SK-N-SH (cell line): Measurements from ENCODE around the gene FHOD3. TPM values are rescaled to one million over a fixed set of nuclear protein-coding genes. Genes with fewer than 3 reads are reported as not detected.

Experiments
- CTCF ChIA-PET: fragments of 300-600, 350-600 bp; formaldehyde crosslinking; extraction: SDS; loops from one replicate; lab custom pipeline; 2021; lab: Yijun Ruan, JAX
- POLR2A ChIA-PET: fragments of 350-600 bp; sonication (Branson Sonifier 250); formaldehyde crosslinking; extraction: SDS; loops from one replicate; lab custom pipeline; 2020; ENCODE audit warnings: antibody characterized with exemption, inconsistent platforms; lab: Yijun Ruan, JAX
- DNase-seq: peaks from one replicate; pipeline ENCODE4 v3.0.0; 2012
- H2AFZ ChIP-seq: fragments of 200-600 bp; sonication (generic); 2 replicates; pipeline ENCODE4 v1.8.1; 2016; ENCODE audit warnings: antibody characterized with exemption, mild to moderate bottlenecking, low read depth
- H3F3A ChIP-seq: fragments of 200-600 bp; sonication (generic); replicated peaks from 2 replicates; pipeline ENCODE3; 2016; ENCODE audit warnings: antibody characterized with exemption, mild to moderate bottlenecking; ENCODE audit not compliant: insufficient read depth
- H3K27ac ChIP-seq, 2 experiments: fragments of 200-500 bp in 1 of 2; fragments of 200-600 bp in 1 of 2; sonication (Bioruptor generic) in 1 of 2; sonication (generic), shearing (Covaris generic) in 1 of 2; 2 replicates each; pipeline versions ENCODE4 v1.5.1 to v1.6.1; 2014 to 2016; ENCODE audit warnings: low read depth in 2 of 2, inconsistent platforms in 1 of 2, low read length in 1 of 2, mild to moderate bottlenecking in 1 of 2, mixed read lengths in 1 of 2
- H3K27me3 ChIP-seq: fragments of 200-600 bp; sonication (generic), shearing (Covaris generic); 2 replicates; pipeline ENCODE4 v1.6.1; 2016; ENCODE audit warnings: mixed run types; ENCODE audit not compliant: insufficient read depth
- H3K36me3 ChIP-seq, 2 experiments: fragments of 200-500 bp in 1 of 2; fragments of 200-600 bp in 1 of 2; sonication (Bioruptor generic) in 1 of 2; sonication (generic) in 1 of 2; replicated peaks in 1 of 2; 2 replicates each; pipeline versions ENCODE3 to v1.5.1; 2014 to 2016; ENCODE audit warnings: low read length in 1 of 2, mild to moderate bottlenecking in 1 of 2; ENCODE audit not compliant: insufficient read depth in 2 of 2, control insufficient read depth in 1 of 2
- H3K4me1 ChIP-seq, 2 experiments: fragments of 200-500 bp in 1 of 2; fragments of 200-600 bp in 1 of 2; sonication (Bioruptor generic) in 1 of 2; sonication (generic), shearing (Covaris generic) in 1 of 2; 2 replicates each; pipeline versions ENCODE4 v1.5.1 to v1.6.1; 2014 to 2016; ENCODE audit warnings: low read depth in 1 of 2, low read length in 1 of 2, mixed run types in 1 of 2; ENCODE audit not compliant: insufficient read depth in 2 of 2, control insufficient read depth in 1 of 2
- H3K4me2 ChIP-seq: fragments of 200-600 bp; sonication (generic), shearing (Covaris generic); 2 replicates; pipeline ENCODE4 v1.6.1; 2017; ENCODE audit warnings: mixed run types
- H3K4me3 ChIP-seq, 2 experiments: fragments of 200-500 bp in 1 of 2; fragments of 200-600 bp in 1 of 2; sonication (Bioruptor generic) in 1 of 2; sonication (generic), shearing (Covaris generic) in 1 of 2; 2 replicates each; pipeline versions ENCODE4 v1.5.1 to v1.8.1; 2014 to 2016; ENCODE audit warnings: low read depth in 2 of 2, inconsistent platforms in 1 of 2, low read length in 1 of 2, mild to moderate bottlenecking in 1 of 2, mixed read lengths in 1 of 2, moderate library complexity in 1 of 2
- H3K79me2 ChIP-seq: fragments of 200-600 bp; sonication (generic); 2 replicates; pipeline ENCODE4 v1.8.1; 2017; ENCODE audit warnings: mild to moderate bottlenecking; ENCODE audit not compliant: insufficient read depth
- H3K9ac ChIP-seq: fragments of 200-600 bp; sonication (generic); 2 replicates; pipeline ENCODE4 v1.6.1; 2017; ENCODE audit warnings: mixed run types
- H3K9me2 ChIP-seq: fragments of 200-600 bp; sonication (generic); 2 replicates; pipeline ENCODE4 v1.6.1; 2017; ENCODE audit warnings: mixed run types
- H3K9me3 ChIP-seq: fragments of 200-600 bp; sonication (generic); 2 replicates; pipeline ENCODE4 v1.6.1; 2017; ENCODE audit warnings: mixed run types, mild to moderate bottlenecking, moderate library complexity
- H4K20me1 ChIP-seq: fragments of 200-600 bp; sonication (generic); 2 replicates; pipeline ENCODE4 v1.6.1; 2017; ENCODE audit warnings: mild to moderate bottlenecking, mixed run types; ENCODE audit not compliant: insufficient read depth
- CHD2 ChIP-seq: fragments of 150-350 bp; IDR thresholded peaks from 2 replicates; pipeline ENCODE4 v1.6.1; 2018; ENCODE audit warnings: low read length; ENCODE audit not compliant: partially characterized antibody
- CTCF ChIP-seq: fragments of 200-600 bp; sonication (generic); IDR thresholded peaks from 2 replicates; pipeline ENCODE4 v1.6.1; 2017; ENCODE audit warnings: antibody characterized with exemption, mild to moderate bottlenecking, moderate library complexity
- ELF1 ChIP-seq: IDR thresholded peaks from 2 replicates; pipeline ENCODE4 v1.4.0; 2012
- EP300 ChIP-seq, 2 experiments: IDR thresholded peaks; 2 replicates each; pipeline versions ENCODE4 v1.4.0 to v1.6.1; 2012; ENCODE audit warnings: borderline replicate concordance in 1 of 2, low read depth in 1 of 2, low read length in 1 of 2
- EZH2phosphoT487 ChIP-seq: fragments of 200-600 bp; sonication (generic); IDR thresholded peaks from 2 replicates; pipeline ENCODE4 v1.6.1; 2017; ENCODE audit warnings: low read depth, mixed run types, mild to moderate bottlenecking, antibody characterized with exemption, moderate library complexity, borderline replicate concordance
- FOSL2 ChIP-seq: IDR thresholded peaks from 2 replicates; pipeline ENCODE4 v1.4.0; 2012; ENCODE audit warnings: low read depth, mild to moderate bottlenecking, moderate library complexity, borderline replicate concordance
- GABPA ChIP-seq: IDR thresholded peaks from 2 replicates; pipeline ENCODE4 v1.4.0; 2012; ENCODE audit warnings: low read depth, mild to moderate bottlenecking
- GATA2 ChIP-seq: sonication (generic); formaldehyde crosslinking; IDR thresholded peaks from 2 replicates; pipeline ENCODE4 v1.5.0; 2020; ENCODE audit warnings: mild to moderate bottlenecking, missing genetic modification reagents
- JUND ChIP-seq: IDR thresholded peaks from 2 replicates; pipeline ENCODE4 v1.4.0; 2012
- MEF2A ChIP-seq: IDR thresholded peaks from 2 replicates; pipeline ENCODE4 v1.4.0; 2012; ENCODE audit warnings: low read depth, borderline replicate concordance
- MXI1 ChIP-seq: IDR thresholded peaks from 2 replicates; pipeline ENCODE4 v1.6.1; 2012; ENCODE audit warnings: mild to moderate bottlenecking, low read depth, low read length, improper control_type of control experiment
- NFIC ChIP-seq: IDR thresholded peaks from 2 replicates; pipeline ENCODE4 v1.4.0; 2012; ENCODE audit warnings: borderline replicate concordance
- NRF1 ChIP-seq: IDR thresholded peaks from 2 replicates; pipeline ENCODE4 v1.6.1; 2012; ENCODE audit warnings: low read depth, mild to moderate bottlenecking, low read length
- POLR2AphosphoS5 ChIP-seq: IDR thresholded peaks from 2 replicates; pipeline ENCODE4 v1.6.1; 2012; ENCODE audit warnings: low read depth, low read length
- RCOR1 ChIP-seq: fragments of 150-350 bp; IDR thresholded peaks from 2 replicates; pipeline ENCODE4 v1.6.1; 2017; ENCODE audit warnings: antibody characterized with exemption, low read length
- RFX5 ChIP-seq: IDR thresholded peaks from 2 replicates; pipeline ENCODE4 v1.6.1; 2012; ENCODE audit warnings: mild to moderate bottlenecking, improper control_type of control experiment, low read length
- RXRA ChIP-seq: IDR thresholded peaks from 2 replicates; pipeline ENCODE4 v1.4.0; 2012; ENCODE audit warnings: low read depth, mild to moderate bottlenecking, borderline replicate concordance
- SIN3A ChIP-seq: IDR thresholded peaks from 2 replicates; pipeline ENCODE4 v1.6.1; 2012; ENCODE audit warnings: low read depth, mild to moderate bottlenecking, low read length, moderate library complexity, borderline replicate concordance
- TCF12 ChIP-seq: IDR thresholded peaks from 2 replicates; pipeline ENCODE4 v1.4.0; 2012
- TEAD4 ChIP-seq: IDR thresholded peaks from 2 replicates; pipeline ENCODE4 v1.4.0; 2012; ENCODE audit warnings: mild to moderate bottlenecking, borderline replicate concordance; ENCODE audit not compliant: insufficient read depth
- USF1 ChIP-seq: IDR thresholded peaks from 2 replicates; pipeline ENCODE4 v1.4.0; 2012; ENCODE audit warnings: low read depth, borderline replicate concordance
- YY1 ChIP-seq: IDR thresholded peaks from 2 replicates; pipeline ENCODE4 v1.4.0; 2012; ENCODE audit warnings: low read depth, mild to moderate bottlenecking
- WGBS: methylation state at CpG from one replicate; pipeline ENCODE4 v1.1.6; 2017; ENCODE audit warnings: low lambda C conversion rate; 5-methylcytosine and 5-hydroxymethylcytosine counted together
- polyA plus RNA-seq, 3 experiments: library from polyadenylated mRNA; depleted of rRNA; stranded (reverse); fragments of >200 nt; gene quantifications; 2 replicates each; pipeline ENCODE4 v1.2.3, GENCODE V29; 2012
- TF ChIP-seq, protein P1 (sequence below): IDR thresholded peaks from 2 replicates; pipeline ENCODE4 v1.4.0; 2012; ENCODE audit warnings: low read depth, borderline replicate concordance

The FHOD3 gene
- polyA plus RNA-seq, 1 of the 3 experiments (the other 2 are of a cell fraction): 10.9 TPM

GRCh38 chr18:36602071-36602470 lies 304.6 kb downstream of the FHOD3 start:
- ChIA-PET POLR2A (no interaction called here), CTCF (no interaction called here)
- no peaks in the 10 kb centered on the region for H3K79me2 ChIP-seq
- H3K27ac ChIP-seq: no peak overlapping the region
- H3K4me3 ChIP-seq: no peak overlapping the region
- peaks cover 0 to 11% of the 10 kb centered on the region in 2 experiments for H3K36me3 ChIP-seq
- no peak overlapping the region for H3K4me2 ChIP-seq
- no peaks in the 10 kb centered on the region for H3K4me1 ChIP-seq
- H3K9me3 ChIP-seq: no peaks in the 10 kb centered on the region
- DNase-seq: no peak
- no peaks in the 10 kb centered on the region for H3K27me3 ChIP-seq
- no peaks in the 10 kb centered on the region for H3K9me2 ChIP-seq
- TF ChIP-seq ELF1 (no peak), GABPA (no peak), CTCF (no peak), JUND (no peak), NRF1 (no peak), RCOR1 (no peak), USF1 (no peak), EZH2phosphoT487 (no peak), EP300 (IDR thresholded peaks at IDR 0.05; ENCODE audit: borderline replicate concordance in 1 of 2, low read depth in 1 of 2, low read length in 1 of 2) (no peak), YY1 (no peak), RXRA (no peak), TCF12 (no peak), MXI1 (no peak)
- TF ChIP-seq, protein P1, sequence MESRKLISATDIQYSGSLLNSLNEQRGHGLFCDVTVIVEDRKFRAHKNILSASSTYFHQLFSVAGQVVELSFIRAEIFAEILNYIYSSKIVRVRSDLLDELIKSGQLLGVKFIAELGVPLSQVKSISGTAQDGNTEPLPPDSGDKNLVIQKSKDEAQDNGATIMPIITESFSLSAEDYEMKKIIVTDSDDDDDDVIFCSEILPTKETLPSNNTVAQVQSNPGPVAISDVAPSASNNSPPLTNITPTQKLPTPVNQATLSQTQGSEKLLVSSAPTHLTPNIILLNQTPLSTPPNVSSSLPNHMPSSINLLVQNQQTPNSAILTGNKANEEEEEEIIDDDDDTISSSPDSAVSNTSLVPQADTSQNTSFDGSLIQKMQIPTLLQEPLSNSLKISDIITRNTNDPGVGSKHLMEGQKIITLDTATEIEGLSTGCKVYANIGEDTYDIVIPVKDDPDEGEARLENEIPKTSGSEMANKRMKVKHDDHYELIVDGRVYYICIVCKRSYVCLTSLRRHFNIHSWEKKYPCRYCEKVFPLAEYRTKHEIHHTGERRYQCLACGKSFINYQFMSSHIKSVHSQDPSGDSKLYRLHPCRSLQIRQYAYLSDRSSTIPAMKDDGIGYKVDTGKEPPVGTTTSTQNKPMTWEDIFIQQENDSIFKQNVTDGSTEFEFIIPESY: no peak
- H3K9ac ChIP-seq: no peak overlapping the region
- no peaks in the 10 kb centered on the region for H3F3A ChIP-seq
- H4K20me1 ChIP-seq: no peaks in the 10 kb centered on the region
- WGBS: 94% methylated on average over 2 of the region's 2 CpGs
- no peak overlapping the region for H2AFZ ChIP-seq

DNA sequence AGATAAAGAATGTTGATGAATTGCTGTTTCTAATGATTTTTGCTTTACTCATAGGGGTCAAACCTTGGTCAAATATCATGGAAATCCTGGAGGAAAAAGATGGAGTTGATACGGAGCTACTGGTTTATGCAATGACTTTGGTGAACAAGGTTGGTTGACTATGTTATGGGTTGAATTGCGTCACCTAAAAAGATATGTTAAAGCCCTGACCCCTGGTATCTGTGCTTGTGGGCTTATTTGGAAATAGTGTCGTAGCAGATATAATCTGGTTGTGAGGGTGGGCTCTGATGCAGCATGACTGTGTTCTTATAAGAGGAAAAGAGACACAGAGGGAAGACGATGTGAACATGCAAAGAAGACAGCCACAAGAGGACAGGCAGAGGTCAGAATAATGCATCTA lies 305.1 kb downstream of the FHOD3 start:
- H3K4me3 ChIP-seq: no peak overlapping the region
- H2AFZ ChIP-seq: no peak overlapping the region
- no peaks in the 10 kb centered on the region for H3K4me1 ChIP-seq
- no peaks in the 10 kb centered on the region for H3K9me2 ChIP-seq
- no peaks in the 10 kb centered on the region for H3K79me2 ChIP-seq
- H3K27me3 ChIP-seq: no peaks in the 10 kb centered on the region
- DNase-seq: no peak
- WGBS: 82% methylated on average over 4 of the region's 4 CpGs
- H4K20me1 ChIP-seq: no peaks in the 10 kb centered on the region
- no peaks in the 10 kb centered on the region for H3K9me3 ChIP-seq
- no peak overlapping the region for H3K27ac ChIP-seq
- POLR2A ChIA-PET: no interaction called here
- TF ChIP-seq MEF2A: no peak
- no peak for TF ChIP-seq SIN3A
- no peak for TF ChIP-seq TEAD4
- TF ChIP-seq NFIC: no peak
- TF ChIP-seq GATA2: no peak
- TF ChIP-seq YY1: no peak
- TF ChIP-seq CTCF: no peak
- no peak for TF ChIP-seq MXI1
- TF ChIP-seq CHD2: no peak
- TF ChIP-seq EZH2phosphoT487: no peak
- no peak for TF ChIP-seq FOSL2
- TF ChIP-seq RFX5: no peak
- no peak for TF ChIP-seq POLR2AphosphoS5
- H3F3A ChIP-seq: no peaks in the 10 kb centered on the region
- no peak overlapping the region for H3K9ac ChIP-seq
- CTCF ChIA-PET: no interaction called here
- peaks cover 0 to 11% of the 10 kb centered on the region in 2 experiments for H3K36me3 ChIP-seq
- no peak overlapping the region for H3K4me2 ChIP-seq
